Measurements from ENCODE around the gene HOXA4.

HOXA4 gene

DNA sequence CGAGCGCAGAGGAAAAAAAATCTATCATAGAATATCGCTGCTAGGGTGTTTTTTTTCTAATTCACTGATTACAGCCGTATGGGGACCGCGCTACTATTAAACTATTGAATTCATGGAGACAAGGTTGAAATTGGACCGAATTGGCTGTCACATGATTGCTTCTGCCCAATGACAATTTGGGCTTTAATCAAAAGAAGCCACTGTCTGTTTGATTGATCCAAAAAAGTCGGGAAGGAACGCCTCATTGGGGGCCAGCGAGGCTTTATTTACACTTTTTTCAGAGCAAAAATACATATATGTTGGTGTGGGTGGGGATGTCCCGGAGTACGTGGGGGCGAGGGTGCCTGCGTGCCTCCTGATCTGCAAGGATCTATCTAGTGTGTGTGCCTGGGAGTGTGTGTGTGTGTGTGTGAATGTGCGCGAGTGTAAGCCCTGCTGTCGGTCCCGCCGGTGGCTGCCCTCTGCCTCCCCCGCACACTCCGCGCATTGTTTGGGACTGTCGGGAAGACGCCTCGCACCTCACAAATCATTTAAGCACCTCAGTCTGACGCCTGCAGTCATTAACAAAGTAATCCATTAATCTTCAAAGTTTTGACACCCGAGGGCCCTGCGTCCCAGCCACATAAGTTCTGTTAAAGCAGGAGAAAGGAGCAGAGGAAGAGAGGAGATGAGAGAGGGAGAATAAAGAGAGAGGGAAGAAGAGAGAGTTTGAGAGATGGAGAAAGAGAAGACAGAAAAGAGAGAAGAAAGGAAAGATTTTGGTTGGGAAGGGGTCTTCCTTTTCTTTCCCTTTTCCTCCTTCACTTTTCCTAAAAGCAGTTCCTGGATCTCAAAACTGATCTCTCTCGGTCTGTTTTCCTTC, 27.7 kb downstream of the HOXA4 start, which contains the start of gene HOXA2:
TSS of gene HOXA2 (minus strand) at position 103 of the 862 bp plus-strand sequence. CDS start 183 bp downstream, outside the sequence.
- DNase-seq = no peak

DNA sequence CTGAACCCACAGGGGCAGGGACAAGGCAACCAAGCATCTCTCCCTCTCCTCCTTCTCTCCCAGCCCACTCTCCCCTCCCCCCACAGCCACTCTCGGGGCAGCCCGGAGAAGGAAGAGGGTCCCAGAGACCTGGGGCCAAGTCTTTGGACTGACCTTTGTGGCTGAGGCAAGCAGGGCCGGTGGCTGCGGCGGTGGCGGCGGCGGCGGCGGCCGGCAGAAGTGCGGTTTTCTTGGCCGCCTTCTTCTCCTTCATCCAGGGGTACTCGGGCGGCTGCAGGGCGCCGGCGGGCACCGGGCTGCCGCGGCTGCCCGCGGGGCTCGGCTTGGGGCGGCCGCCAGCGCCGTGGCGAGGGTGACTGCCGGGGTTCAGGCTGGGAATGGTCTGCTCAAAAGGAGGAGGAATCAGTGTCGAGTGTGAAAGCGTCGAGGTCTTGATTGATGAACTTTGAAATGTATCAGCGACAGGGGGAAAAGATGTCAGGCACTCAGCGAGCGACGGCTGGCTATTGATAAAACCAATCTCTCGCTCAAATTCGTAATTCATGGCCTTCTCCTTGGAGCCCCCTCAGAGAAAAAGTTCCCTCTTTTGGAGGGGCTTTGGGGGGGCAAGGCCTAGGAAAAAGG, 28.5 kb downstream of the HOXA4 start:
- no peak for DNase-seq

DNA sequence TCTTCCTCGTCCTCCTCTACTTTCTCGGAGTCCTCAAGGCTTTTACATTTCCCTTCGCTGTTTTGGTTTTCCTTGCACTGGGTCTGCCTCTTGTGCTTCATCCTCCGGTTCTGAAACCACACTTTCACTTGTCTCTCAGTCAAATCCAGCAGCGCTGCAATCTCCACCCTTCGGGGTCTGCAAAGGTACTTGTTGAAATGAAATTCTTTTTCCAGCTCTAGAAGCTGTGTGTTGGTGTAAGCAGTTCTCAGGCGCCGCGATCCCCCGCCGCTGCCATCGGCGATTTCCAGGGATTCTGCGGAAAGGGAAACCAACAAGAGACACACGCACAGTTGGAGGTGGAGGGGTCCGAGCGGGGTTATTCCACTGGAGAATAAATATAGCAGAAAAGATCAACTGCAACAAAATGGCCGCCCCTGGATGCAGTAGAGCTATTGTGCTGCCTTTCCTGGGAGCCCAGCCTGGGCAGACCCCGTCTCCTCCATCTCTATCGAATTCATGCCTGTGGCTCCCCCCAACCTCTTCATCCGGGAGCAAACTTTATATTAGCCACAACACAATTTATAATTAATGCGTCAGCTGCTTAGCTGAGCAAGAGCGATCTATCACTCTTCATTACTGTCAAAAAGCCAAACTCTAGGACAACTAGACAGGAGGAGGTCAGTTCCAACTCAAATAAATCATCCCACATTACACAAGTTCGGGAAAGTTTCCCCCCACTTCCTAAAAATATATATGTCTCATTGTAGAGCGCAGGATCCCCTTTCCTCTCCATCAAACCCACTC, 29.2 kb downstream of the HOXA4 start:
- no peak for DNase-seq

DNA sequence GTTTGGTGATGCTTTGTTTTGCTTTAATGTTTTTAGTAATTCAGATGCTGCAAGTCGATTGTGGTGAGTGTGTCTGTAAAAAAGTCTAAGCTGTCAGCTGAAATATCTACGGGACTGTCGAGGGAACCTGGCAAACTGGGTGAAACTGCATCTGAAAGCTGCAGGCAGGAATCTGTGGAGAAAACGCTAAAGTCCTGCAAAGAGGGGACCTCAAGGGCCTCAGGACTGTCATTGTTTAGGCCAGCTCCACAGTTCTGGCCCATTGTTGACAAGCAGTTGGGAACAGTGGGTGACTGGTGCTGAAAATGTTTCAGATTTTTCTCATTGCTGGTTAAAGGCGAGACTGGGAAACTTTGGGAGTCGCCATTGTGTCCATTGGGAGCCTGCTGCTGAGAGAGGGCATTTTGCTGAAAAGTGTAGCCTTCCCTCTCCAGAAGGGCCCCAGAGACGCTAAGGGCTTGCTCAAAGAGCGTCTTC, 29.8 kb downstream of the HOXA4 start:
- no peak for DNase-seq

DNA sequence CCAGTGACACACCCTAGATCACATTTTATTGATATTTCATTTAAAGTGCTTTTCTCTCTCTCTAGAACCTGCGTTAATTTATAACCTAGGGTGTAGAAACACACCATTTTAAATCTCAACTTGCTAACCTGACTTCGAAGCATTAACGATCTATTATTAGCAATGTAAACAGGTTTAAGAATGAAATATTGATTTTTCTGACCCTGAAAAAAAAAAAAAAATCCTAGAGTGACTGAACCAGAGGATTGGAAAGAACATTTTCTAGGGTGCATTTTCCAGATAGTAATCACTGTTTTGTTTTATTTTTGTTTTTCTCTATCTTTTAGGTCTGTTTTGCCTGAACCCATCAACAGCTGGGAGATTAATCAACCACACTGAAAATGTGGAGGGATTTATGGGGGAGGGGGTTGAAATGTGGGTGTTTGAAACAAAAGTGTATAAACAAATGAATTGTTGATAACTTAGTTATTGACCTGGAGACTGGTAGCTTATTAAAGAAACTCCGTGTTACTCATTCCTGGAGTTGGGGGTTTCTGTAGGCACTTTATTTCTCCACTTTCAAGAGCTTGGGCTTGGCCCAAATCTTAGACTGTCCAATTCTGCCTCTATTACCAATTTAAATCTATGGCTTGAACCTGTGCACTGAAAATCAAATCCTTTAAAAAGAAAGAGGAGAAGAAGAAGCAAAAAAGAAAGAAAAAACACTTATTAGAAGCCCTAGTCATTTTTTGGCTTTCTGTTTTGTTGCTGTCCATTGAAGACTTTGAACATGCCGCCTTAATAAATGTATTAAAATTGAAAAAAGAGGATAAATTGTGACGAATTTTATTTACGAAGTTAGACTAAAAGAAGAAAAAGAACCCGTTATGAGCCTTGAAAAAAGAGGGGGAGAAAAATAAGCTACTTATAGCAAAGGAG, 30.8 kb downstream of the HOXA4 start:
- no peak for DNase-seq

DNA sequence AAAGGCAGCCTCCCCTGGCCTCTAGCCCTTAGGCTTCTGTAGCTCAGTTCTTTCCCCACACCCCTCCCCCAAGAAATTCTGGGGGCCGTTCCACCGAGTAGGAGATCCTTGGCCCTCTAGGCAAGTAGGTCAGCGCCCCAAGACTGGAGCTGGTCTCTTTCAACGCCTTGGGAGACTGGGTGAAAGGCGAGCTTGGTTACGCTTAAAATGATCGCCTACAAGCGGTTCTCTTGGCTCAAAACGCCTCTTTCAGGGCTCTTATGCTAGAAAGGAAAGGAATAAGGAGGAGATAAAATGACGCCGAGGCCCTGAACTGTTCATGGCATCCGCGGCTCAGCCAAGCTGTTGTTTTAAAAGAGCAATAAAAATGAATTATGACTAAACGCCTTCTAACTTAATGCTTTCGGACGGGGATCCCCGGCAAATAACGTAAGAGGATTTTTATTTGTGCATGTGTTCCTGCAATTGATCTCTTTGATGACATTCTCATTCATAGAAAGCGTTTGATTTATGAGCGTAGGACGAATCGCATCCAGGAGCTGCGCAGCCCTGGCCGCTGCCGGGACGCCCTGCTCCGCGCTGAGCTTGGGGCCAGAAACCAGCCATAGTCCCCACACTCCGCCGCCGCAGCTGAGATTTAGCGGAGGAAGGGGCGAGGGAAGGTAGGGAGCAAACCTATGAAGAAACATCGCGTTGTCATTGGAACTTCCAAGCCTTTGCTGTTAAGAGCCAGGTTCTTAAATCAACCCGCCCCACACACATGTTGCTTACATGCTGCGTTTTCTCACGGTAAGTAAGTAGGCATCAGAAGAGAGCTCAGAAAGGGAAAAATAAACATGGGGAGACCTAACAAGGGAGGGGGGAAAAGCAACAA, 31.7 kb downstream of the HOXA4 start:
- DNase-seq = no peak

DNA sequence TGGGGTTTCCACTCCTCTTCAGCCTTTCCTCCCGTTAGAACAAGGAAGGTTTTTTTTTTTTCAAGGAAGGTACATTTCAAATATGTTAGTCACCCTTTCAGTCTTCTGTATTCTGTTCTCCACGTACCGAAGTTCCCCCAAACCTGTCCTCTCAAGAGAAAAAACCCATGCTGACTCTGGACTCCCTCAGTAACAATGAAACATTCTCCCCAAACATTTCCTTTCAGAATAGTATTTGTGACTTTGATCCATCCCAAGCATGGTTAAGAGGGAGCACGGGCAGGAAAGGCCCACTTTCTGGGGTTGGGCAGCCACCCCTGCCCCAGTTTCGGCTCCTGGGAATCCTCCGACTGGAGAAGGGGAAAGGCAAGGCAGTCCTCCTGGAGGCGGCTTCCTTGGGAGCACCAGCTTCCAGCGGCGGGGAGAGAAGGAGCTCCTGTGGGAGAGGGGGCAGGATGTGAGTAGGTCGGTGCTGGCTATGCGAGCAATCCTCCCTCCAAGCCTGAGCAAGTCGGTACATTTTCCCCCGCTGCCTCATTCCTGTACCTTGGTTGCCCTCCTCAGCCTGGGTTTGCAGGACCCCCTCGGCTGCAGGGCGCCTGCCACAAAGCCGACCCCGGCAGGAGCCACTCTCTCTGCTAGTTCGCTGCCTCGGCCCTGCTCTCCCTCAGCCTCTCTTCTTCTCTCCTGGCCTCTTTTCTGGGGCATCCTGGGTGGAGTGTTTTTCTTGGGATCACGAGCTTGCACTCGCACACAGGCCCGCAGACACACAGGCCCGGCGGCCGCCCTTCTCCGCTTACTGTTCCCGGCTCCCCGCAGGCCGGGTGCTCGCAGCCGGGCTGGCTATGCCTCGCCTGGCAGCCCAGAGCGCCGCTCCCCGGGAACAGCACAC, 32.6 kb downstream of the HOXA4 start:
- DNase-seq = no peak

DNA sequence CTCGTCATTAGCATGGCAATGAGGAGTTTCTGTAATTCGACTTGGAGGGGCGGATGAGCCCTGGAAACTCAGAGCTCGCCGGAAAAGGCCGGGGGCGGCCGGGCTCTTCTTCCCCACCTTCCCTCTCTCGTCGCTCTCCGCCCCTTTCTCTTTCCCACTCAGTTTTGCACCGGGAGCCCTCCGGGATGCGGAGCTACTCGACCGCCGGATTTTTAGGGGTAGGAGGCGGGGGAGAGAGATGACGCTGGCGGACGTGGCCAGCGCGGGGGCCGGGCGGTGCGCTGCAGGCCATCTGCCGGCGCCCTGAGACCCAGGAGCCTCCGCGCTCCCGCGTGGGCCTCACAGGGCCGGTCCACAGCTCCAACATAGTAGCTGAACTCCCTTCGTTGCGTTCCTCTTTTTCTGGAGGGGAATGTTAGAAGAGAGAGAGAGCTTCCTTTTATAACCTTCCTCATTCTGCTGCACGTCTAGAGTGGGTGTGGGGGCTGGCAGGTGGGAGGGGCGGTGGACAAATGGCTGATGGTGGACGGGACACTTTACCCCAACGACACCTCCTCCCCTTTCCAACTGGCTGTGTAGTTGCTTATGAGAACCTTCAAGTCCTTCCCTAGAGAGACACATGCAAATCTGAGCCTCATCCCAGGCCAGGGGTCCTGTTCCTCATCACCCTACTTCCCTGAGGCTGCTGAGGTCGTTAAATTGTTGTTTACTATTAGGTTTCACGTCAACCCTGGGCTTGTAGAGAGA, 33.6 kb downstream of the HOXA4 start:
- DNase-seq = no peak

DNA sequence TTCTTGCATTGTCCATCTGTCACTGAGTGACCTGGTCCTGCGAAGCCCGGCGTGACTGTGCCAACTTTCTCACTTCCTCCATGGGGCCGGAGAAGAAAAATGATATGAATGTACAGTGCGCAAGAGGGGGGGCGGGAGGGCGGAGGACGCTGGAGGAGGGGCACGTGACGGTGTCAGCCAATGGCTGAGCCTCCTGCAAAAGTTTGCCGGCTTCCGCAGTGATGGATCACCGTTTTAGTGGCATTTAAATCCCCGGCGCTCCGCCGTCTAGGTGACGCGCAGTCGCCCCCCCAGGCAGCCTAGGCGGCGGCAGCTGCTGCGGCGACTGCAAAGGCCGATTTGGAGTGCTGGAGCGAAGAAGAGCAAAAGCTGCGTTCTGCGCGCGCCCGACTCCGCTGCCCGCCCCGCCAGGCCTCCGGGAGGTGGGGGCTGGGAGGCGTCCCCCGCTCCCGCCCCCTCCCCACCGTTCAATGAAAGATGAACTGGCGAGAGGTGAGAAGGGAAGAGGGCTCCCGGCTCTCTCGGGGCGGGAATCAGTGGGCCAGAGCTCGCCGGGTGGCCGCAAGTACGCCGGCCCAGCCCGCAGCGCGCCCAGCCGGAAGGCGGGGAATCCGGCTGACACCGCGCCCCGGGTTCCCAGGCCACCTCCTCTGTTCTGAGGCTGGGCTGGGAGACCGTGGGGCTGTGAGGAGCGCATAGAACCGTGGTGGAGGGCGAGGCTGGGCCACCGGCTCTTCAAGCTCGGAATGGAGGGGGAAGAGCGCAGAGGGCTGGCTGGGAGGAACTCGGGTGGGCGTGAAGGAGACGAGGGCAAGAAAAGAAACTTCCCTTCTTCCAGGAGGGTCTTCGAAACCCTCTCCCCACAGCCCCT, 34.4 kb downstream of the HOXA4 start, which contains the start of gene HOXA1:
TSS of gene HOXA1 (minus strand) at position 104 of the 871 bp plus-strand sequence. CDS start at position 16, 88 bp downstream.
- peak; percentile 22 to 68 for DNase-seq

DNA sequence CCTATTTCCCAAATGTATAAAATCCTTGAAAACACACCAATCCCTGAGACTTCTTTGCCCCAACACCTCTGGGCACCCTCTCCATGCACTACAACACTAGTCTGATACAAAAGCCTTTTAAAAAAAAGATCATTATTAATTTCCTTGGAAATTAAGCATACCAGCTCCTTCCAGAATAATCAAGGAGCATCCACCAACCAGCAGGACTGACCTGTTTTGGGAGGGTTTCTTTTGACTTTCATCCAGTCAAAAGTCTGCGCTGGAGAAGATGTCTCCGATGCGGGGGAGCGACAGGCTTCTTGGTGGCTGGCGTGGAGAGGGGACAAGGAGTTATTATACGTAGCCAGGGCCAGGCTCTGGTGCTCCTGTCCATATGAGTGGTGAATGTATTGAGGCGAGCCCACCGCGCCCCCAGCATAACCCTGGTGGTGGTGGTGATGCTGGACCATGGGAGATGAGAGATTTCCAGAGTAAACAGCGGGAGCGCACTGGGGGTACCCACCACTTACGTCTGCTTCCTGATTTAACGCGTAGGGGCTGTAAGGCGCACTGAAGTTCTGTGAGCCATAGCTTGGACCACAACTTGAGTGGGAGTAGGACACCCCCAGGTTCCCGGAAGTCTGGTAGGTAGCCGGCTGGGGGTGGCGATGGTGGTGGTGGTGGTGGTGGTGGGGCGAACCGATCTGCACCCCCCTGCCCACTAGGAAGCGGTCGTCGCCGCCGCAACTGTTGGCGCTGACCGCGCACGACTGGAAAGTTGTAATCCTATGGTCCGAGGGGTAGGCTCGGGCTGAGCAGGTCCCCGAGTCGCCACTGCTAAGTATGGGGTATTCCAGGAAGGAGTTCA, 35.3 kb downstream of the HOXA4 start:
- DNase-seq = no peak

DNA sequence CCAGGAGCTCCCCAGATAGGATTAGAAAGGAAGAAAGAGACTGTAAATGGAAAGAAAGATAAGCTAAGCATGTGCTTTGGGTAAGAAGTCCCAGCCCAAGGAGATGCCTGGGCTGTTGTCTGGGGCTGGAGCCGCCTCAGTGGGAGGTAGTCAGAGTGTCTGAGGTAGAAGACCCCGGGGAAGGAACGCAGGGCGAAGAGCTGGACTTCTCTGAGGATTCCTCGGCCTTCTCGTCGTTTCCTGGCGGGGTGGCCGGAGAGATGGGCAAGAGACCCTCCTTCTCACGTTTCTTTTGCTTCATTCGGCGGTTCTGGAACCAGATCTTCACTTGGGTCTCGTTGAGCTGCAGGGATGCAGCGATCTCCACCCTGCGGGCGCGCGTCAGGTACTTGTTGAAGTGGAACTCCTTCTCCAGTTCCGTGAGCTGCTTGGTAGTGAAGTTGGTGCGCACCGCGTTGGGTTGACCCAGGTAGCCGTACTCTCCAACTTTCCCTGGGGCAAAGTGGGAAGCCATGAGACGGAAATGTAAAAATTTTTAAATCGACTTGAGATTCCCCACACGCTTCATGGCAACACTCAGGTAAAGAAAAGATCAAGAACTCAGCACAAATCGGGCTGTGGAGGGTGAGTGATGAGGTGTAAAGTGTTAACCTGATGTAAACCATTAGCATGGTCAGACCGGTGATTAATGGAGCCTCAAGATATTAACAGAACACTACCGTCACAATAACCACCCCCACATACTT, 36.1 kb downstream of the HOXA4 start:
- no peak for DNase-seq

DNA sequence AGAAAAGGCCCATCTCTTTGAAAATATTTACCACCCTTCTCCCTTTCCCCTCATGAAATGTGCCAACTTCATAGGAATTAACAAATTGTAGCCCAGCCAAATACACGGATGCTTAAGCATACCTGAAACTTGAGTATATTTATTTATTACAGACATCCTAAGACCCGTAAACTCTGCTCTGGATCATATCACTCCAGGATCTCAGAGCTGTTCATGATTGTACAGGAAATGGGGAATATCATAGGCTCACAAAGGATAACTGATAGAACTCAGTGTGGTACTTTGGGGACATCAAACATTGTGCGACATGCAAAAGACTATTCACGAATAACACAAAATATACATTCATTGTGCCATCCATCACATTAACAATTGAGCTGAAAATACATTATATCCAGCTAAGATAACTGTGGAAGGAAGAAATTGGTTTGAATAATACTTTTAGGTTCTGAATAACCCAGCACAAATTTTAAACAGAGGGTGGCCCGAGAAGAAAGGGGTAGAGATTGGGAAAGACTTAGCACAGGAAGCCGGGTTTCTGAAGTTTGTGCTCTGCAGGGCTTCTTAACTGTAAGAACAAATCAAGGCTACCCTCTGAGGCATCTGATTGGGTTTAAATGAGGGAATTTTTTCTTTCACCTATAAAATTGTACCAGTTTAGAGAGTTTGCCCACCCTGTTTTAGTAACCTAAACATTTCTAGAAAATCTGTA, 37.2 kb downstream of the HOXA4 start:
- DNase-seq = no peak

DNA sequence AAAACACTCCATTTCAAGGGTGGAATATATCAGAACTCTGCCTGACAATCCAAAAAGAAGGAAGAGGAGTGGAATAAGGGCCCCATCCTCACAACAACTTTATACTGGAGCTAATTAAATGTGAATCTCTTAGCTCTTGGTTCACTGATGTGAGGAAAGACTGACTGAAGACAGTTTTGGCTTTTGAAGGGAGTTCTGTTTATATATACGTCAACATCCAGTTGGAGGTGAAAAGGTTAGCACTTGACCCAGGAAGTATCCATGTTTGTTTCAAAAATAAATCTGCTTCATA, 37.8 kb downstream of the HOXA4 start:
- no peak for DNase-seq

DNA sequence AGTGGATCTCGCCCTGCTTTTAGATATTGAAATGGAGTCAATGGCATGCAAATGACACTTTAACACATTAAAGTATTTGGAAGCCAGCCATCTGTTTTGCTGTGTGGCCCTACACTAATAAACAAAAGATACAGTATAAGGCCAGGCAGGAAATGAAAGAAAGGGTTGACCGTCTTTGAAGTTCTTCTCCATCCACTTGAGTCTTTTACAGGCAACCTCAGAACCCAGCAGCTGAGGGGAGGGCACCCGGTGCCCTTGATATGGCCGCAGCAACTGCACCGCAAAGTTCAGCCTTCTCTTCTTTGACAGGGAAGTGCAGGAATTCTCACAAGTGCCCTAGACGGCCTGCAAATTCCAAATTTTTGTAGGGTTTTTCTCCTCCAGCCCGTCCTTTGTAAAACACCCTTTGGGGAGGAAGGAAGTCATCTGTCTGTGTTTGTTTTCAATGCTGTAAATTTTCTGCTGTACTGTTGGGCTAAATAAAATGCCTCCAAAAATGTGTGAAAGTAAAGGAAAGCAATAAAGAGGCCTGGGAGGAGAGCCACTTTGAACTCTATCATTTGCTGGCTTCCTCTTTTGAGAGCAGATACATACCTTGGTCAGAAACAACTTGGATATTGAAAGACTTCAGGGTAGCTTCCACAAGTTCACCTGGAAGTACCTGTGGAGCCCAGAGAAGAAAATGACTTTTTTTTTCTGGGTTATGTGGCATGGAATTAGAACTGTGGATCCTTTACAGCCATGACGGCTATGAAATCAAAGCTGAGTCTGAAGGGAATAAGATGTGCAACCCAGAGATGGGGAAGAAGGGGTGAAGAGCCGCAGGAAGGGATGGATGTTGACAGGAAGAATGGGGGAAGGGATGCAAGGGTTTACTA, 38.4 kb downstream of the HOXA4 start:
- DNase-seq = no peak

DNA sequence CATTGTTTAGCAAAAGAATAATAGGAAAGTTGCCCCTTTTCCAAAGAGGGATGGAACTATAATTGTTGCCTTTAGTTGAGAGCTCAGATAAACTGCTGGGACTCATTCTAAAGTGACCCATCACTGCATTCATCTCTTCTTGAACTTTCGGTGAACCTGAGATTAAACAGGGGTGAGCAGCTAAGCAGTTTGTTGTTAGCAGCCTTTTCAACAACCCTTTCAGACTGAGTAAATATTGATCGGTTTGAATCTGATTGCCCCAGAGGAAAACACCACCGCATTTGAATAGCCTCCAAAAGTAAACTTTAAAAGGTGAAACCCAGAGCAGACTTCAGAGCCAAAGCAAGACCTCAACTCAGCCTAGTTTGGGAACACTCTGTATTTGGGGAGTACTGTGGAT, 39.5 kb downstream of the HOXA4 start:
- DNase-seq = no peak
